NT2/D1 (cell line): ENCODE data around the gene RC3H2.

Source experiments
- SUZ12 ChIP-seq: IDR thresholded peaks from 2 replicates; pipeline ENCODE4 v1.6.1; 2011; ENCODE audit not compliant: insufficient read length, insufficient read depth; ENCODE audit errors: extremely low read depth
- YY1 ChIP-seq: IDR thresholded peaks from 2 replicates; pipeline ENCODE4 v1.6.1; 2011; ENCODE audit not compliant: insufficient read length, insufficient read depth
- ZNF274 ChIP-seq: IDR thresholded peaks from 2 replicates; pipeline ENCODE4 v1.6.1; 2011; ENCODE audit warnings: mild to moderate bottlenecking, low read depth, low read length

GRCh38 chr9:122879443-122879842, 25.7 kb downstream of the RC3H2 start:
- no peak for TF ChIP-seq YY1
- TF ChIP-seq ZNF274: no peak
- TF ChIP-seq SUZ12: no peak
